AG04450 (cell line): Measurements from ENCODE around the gene CCL14. TPM values are rescaled to one million over a fixed set of nuclear protein-coding genes. Genes with fewer than 3 reads are reported as not detected.
"Not testable (repeated sequence)": the region's sequence is repeated elsewhere in the genome, so short reads cannot be mapped to it uniquely, and the experiment has no call there.

Experiments used
- CTCF ChIA-PET: fragments of 300-600, 350-600 bp; formaldehyde crosslinking; extraction: SDS; loops from one replicate; lab custom pipeline; 2022; ENCODE audit warnings: antibody characterized with exemption, inconsistent platforms; lab: Charles Lee
- POLR2A ChIA-PET: fragments of 350-600 bp; formaldehyde crosslinking; extraction: SDS; loops from one replicate; lab custom pipeline; 2021; ENCODE audit warnings: antibody characterized with exemption, inconsistent platforms; lab: Yijun Ruan, JAX
- DNase-seq: peaks from one replicate; pipeline ENCODE4 v3.0.0-alpha.2; 2011; ENCODE audit warnings: low read depth, low spot score
- H3K27ac ChIP-seq: one replicate; pipeline ENCODE4 v1.5.1; 2012; ENCODE audit warnings: low read depth, low read length, control low read depth
- H3K27me3 ChIP-seq: one replicate; pipeline ENCODE4 v1.6.0; 2012; ENCODE audit warnings: low read length; ENCODE audit not compliant: control insufficient read depth, insufficient read depth
- H3K4me3 ChIP-seq: 2 replicates; pipeline ENCODE4 v1.5.1; 2011; ENCODE audit warnings: mild to moderate bottlenecking, low read depth, low read length, control low read depth
- H3K9me3 ChIP-seq: 2 replicates; pipeline ENCODE4 v1.5.1; 2012; ENCODE audit warnings: low read length; ENCODE audit not compliant: control insufficient read depth, insufficient read depth
- polyA plus RNA-seq: library from polyadenylated mRNA; depleted of rRNA; stranded (reverse); fragments of >200 nt; gene quantifications from 2 replicates; pipeline ENCODE4 v1.2.3, GENCODE V29; 2011
- TF ChIP-seq, protein P1 (sequence below): IDR thresholded peaks from 2 replicates; pipeline ENCODE4 v1.5.1; 2011; ENCODE audit warnings: low read depth, low read length, control low read depth, inconsistent platforms

CCL14 gene
- polyA plus RNA-seq, 1 experiment, result not detected

DNA sequence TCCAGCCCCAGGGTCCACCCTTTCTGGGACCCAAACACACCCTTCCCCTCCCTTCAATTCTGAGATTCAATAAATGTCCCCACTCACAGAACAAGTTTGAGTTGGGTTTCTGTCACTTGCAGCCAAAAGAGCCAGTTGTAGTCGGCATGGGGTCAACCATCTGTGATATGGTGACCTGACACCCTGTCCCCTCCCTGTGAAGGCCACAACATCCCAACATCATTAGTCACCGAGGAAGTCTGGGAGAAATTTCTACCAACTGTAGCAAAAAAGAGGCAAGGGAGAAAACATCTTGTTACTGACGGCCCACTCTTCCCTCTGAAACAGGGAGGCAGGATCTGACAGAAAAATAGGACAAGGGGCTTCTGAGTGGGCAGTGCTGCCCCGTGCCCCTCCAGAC, 42.4 kb downstream of the CCL14 start:
- CTCF ChIA-PET, result interaction anchor here (1.2 kb wide), 1 partner anchor 12 kb away, joined by 5 read pairs; no protein-coding TSS in a partner anchor
- no peak overlapping the region for H3K27ac ChIP-seq
- TF ChIP-seq, protein P1, sequence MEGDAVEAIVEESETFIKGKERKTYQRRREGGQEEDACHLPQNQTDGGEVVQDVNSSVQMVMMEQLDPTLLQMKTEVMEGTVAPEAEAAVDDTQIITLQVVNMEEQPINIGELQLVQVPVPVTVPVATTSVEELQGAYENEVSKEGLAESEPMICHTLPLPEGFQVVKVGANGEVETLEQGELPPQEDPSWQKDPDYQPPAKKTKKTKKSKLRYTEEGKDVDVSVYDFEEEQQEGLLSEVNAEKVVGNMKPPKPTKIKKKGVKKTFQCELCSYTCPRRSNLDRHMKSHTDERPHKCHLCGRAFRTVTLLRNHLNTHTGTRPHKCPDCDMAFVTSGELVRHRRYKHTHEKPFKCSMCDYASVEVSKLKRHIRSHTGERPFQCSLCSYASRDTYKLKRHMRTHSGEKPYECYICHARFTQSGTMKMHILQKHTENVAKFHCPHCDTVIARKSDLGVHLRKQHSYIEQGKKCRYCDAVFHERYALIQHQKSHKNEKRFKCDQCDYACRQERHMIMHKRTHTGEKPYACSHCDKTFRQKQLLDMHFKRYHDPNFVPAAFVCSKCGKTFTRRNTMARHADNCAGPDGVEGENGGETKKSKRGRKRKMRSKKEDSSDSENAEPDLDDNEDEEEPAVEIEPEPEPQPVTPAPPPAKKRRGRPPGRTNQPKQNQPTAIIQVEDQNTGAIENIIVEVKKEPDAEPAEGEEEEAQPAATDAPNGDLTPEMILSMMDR, result no peak
- H3K27me3 ChIP-seq, result no peaks in the 10 kb centered on the region
- H3K4me3 ChIP-seq, result no peak overlapping the region
- no peaks in the 10 kb centered on the region for H3K9me3 ChIP-seq
- POLR2A ChIA-PET, result no interaction called here
- no peak for DNase-seq

DNA sequence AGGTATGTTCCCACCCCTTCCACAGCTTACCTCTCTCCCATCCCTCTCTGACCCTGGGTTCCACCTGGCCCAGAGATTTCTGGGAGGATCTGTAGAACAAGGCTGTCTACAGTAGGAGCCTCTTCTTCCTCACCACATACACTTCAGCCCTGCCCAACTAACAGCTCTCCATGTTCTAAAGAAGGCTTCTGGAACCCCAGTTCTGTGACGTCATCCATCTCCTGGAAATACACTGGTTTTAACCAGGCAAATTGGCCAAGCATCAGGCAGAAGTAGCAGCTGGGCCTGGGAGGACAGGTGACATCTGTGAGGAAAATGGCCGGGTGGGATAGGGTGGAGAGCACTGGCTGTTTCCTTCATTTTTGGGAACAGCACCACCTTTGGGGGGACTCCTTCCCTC, 43.0 kb downstream of the CCL14 start, which contains the start of gene LYZL6:
LYZL6 (minus strand) TSS at position 177 of the 400 bp plus-strand sequence. CDS start 4,357 bp downstream, outside the sequence.
- POLR2A ChIA-PET, result no interaction called here
- H3K27ac ChIP-seq, result no peak within 1 kb of the TSS
- no peaks in the 10 kb centered on the region for H3K27me3 ChIP-seq
- CTCF ChIA-PET, result interaction anchor here (0.6 kb wide), 1 partner anchor 744 kb away, joined by 3 read pairs; no protein-coding TSS in a partner anchor
- no peaks in the 10 kb centered on the region for H3K9me3 ChIP-seq
- TF ChIP-seq, protein P1, result no peak
- H3K4me3 ChIP-seq, result no peak within 1 kb of the TSS
- no peak for DNase-seq

DNA sequence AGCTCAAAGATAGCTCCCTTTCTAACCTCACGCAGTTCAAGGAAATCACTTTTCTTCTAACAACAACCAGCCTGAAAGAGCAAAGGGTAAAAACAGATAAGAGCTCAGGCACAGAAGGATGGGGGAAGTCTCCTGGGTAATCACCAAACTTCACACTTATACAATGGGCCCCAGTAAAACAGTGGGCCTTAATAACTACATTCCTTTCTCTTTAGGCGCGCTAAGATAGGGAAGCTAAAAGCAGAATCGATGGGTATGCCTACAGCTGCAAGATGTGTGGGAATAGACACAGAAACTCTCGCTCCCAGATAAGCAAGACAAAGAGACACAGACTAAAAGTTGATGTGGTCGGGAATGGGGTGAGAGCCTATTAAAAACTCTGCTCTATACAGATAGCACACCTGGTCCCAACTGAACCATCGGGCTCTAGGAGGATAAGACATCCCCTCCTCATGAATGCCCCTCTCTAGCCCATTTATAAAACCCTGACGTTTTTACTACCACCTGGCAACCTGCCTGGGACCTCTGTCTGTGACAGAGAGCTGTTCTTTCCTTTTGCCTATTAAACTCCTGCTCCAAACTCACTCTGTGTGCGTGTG, 43.8 kb downstream of the CCL14 start:
- DNase-seq, result no peak
- ChIA-PET POLR2A (no interaction called here), CTCF (no interaction called here)
- no peak overlapping the region for H3K4me3 ChIP-seq
- H3K27me3 ChIP-seq, result no peaks in the 10 kb centered on the region
- H3K27ac ChIP-seq, result no peak overlapping the region
- H3K9me3 ChIP-seq, result no peaks in the 10 kb centered on the region
- TF ChIP-seq, protein P1, result no peak

DNA sequence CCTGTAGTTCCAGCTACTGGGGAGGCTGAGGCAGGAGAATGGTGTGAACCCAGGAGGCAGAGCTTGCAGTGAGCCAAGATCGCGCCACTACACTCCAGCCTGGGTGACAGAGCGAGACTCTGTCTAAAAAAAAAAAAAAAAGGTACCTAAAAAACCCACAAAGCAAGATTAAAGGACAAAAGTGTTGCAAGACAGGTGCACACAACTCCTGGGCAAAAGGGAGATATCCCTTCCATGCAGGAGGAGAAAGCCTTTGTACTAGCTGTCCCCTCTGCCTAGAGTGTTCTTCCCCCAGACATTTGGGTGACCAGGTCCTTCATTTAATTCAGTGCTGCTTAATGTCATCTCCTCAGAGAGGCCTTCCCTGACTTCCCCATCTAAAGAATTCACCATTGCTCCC, 48.0 kb downstream of the CCL14 start:
- CTCF ChIA-PET, H3K27ac ChIP-seq, DNase-seq, POLR2A ChIA-PET, H3K9me3 ChIP-seq, H3K27me3 ChIP-seq, H3K4me3 ChIP-seq: not testable (repeated sequence)

DNA sequence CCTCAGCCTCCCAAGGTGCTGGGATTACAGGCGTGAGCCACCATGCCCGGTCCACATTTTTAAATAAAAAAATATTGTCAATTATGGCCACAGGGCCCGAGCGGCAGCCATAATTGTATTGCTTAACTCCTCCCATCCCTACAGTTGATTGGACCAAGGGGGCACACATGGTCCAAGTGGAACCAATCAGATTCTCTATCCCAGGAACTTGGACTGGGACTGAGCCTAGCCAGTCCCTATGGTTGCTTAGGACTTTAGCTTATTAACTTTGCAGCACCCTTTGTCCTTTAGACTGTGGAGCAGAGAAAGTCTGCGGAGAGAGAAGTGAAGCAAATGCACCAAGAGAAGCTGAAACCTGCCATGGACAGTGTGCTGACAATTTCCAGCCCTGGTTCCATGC, 50.5 kb downstream of the CCL14 start:
- TF ChIP-seq, protein P1, result no peak
- DNase-seq, result no peak
- ChIA-PET POLR2A (no interaction called here), CTCF (interaction anchor here (0.8 kb wide), 1 partner anchor 33 kb away, joined by 4 read pairs; no protein-coding TSS in a partner anchor)
- no peak overlapping the region for H3K4me3 ChIP-seq
- no peaks in the 10 kb centered on the region for H3K9me3 ChIP-seq
- no peak overlapping the region for H3K27ac ChIP-seq
- peaks cover 2% of the 10 kb centered on the region for H3K27me3 ChIP-seq
